Activated CD4-positive, alpha-beta memory T cell treated with anti-CD3 and anti-CD28 coated beads, Interleukin-2, amount 10 ng/mL, durations not matched to agents 7 days and 5 days (primary cell): ENCODE results near the gene VPS37D. TPM values are rescaled to one million over a fixed set of nuclear protein-coding genes. Genes with fewer than 3 reads are reported as not detected.
"Not testable (repeated sequence)": the region's sequence is repeated elsewhere in the genome, so short reads cannot be mapped to it uniquely, and the experiment has no call there.

Source experiments
- CTCF ChIA-PET: fragments of 350-600 bp; sonication (Branson Sonifier 250); formaldehyde crosslinking; loops from one replicate; lab custom pipeline; 2021; ENCODE audit warnings: antibody characterized with exemption, inconsistent platforms; lab: Charles Lee
- POLR2A ChIA-PET: fragments of 350-600 bp; sonication (Branson Sonifier 250); formaldehyde crosslinking; loops from one replicate; lab custom pipeline; 2021; ENCODE audit warnings: antibody characterized with exemption; lab: Charles Lee
- DNase-seq: peaks from one replicate; pipeline ENCODE4 v3.0.0-alpha.2; 2020
- H3K27ac Mint-ChIP-seq: one replicate; pipeline ENCODE4 v1.8.0; 2021; ENCODE audit warnings: mild to moderate bottlenecking, mixed read lengths
- H3K27me3 Mint-ChIP-seq: one replicate; pipeline ENCODE4 v1.8.0; 2021; ENCODE audit warnings: mixed read lengths
- H3K36me3 Mint-ChIP-seq: one replicate; pipeline ENCODE4 v1.8.0; 2021; ENCODE audit warnings: low read depth, mixed read lengths
- H3K4me1 Mint-ChIP-seq: one replicate; pipeline ENCODE4 v1.8.0; 2021; ENCODE audit warnings: mixed read lengths
- H3K4me3 Mint-ChIP-seq: one replicate; pipeline ENCODE4 v1.8.0; 2021; ENCODE audit warnings: mild to moderate bottlenecking, mixed read lengths
- H3K9me3 Mint-ChIP-seq: one replicate; pipeline ENCODE4 v1.8.0; 2021; ENCODE audit warnings: mixed read lengths
- total RNA-seq, 2 experiments: library from RNA; stranded (reverse); gene quantifications; one replicate each; pipeline ENCODE4 v1.2.3, GENCODE V29; 2021

Gene VPS37D
- total RNA-seq, 2 experiments from 2014 or later: 0.33 to 0.40 TPM

GRCh38 chr7:73674468-73675124, 7.0 kb downstream of the VPS37D start:
- DNase-seq: no peak
- ChIA-PET CTCF (interaction anchor here (1.1 kb wide), 1 partner anchor 68 kb away, joined by 3 read pairs; no protein-coding TSS in a partner anchor), POLR2A (no interaction called here)
- H3K27me3 Mint-ChIP-seq: peaks cover 10% of the 10 kb centered on the region
- H3K4me3 Mint-ChIP-seq: no peak overlapping the region
- H3K36me3 Mint-ChIP-seq: peaks cover 9% of the 10 kb centered on the region
- H3K4me1 Mint-ChIP-seq: no peaks in the 10 kb centered on the region
- H3K27ac Mint-ChIP-seq: no peak overlapping the region
- no peaks in the 10 kb centered on the region for H3K9me3 Mint-ChIP-seq

- H3K4me1 Mint-ChIP-seq, DNase-seq, H3K27me3 Mint-ChIP-seq, H3K27ac Mint-ChIP-seq, H3K9me3 Mint-ChIP-seq, H3K4me3 Mint-ChIP-seq, POLR2A ChIA-PET, CTCF ChIA-PET: not testable (repeated sequence)
- peaks cover 11% of the 10 kb centered on the region for H3K36me3 Mint-ChIP-seq
Measured at GRCh38 chr7:73676062-73676461, 8.4 kb downstream of the VPS37D start.

GRCh38 chr7:73678862-73679261, 11.2 kb downstream of the VPS37D start:
- ChIA-PET CTCF (interaction anchor here (0.5 kb wide), 1 partner anchor 51 kb away, joined by 3 read pairs; no protein-coding TSS in a partner anchor), POLR2A (no interaction called here)
- Mint-ChIP-seq H3K4me1 (peaks cover 26% of the 10 kb centered on the region), H3K9me3 (no peaks in the 10 kb centered on the region), H3K27ac (no peak overlapping the region), H3K36me3 (peaks cover 18% of the 10 kb centered on the region), H3K4me3 (no peak overlapping the region), H3K27me3 (no peaks in the 10 kb centered on the region)
- DNase-seq: no peak

GRCh38 chr7:73679709-73680108, 12.1 kb downstream of the VPS37D start:
- no peak for DNase-seq
- no peaks in the 10 kb centered on the region for H3K9me3 Mint-ChIP-seq
- H3K4me1 Mint-ChIP-seq: peaks cover 30% of the 10 kb centered on the region
- H3K27me3 Mint-ChIP-seq: no peaks in the 10 kb centered on the region
- POLR2A ChIA-PET: no interaction called here
- H3K36me3 Mint-ChIP-seq: peaks cover 19% of the 10 kb centered on the region
- CTCF ChIA-PET: no interaction called here
- no peak overlapping the region for H3K4me3 Mint-ChIP-seq
- H3K27ac Mint-ChIP-seq: no peak overlapping the region

GRCh38 chr7:73680501-73680900, 12.9 kb downstream of the VPS37D start:
- CTCF ChIA-PET: interaction anchor here (0.7 kb wide), 1 partner anchor 54 kb away, joined by 3 read pairs; no protein-coding TSS in a partner anchor
- no peak for DNase-seq
- H3K4me1 Mint-ChIP-seq: peaks cover 33% of the 10 kb centered on the region
- peaks cover 19% of the 10 kb centered on the region for H3K36me3 Mint-ChIP-seq
- H3K9me3 Mint-ChIP-seq: no peaks in the 10 kb centered on the region
- POLR2A ChIA-PET: no interaction called here
- no peak overlapping the region for H3K4me3 Mint-ChIP-seq
- no peak overlapping the region for H3K27ac Mint-ChIP-seq
- no peaks in the 10 kb centered on the region for H3K27me3 Mint-ChIP-seq

- DNase-seq: no peak
- CTCF ChIA-PET: interaction anchor here (0.7 kb wide), 1 partner anchor 53 kb away, joined by 3 read pairs; no protein-coding TSS in a partner anchor
- no peak overlapping the region for H3K27ac Mint-ChIP-seq
- H3K9me3 Mint-ChIP-seq: no peaks in the 10 kb centered on the region
- H3K27me3 Mint-ChIP-seq: no peaks in the 10 kb centered on the region
- POLR2A ChIA-PET: no interaction called here
- H3K36me3 Mint-ChIP-seq: peaks cover 19% of the 10 kb centered on the region
- peaks cover 34% of the 10 kb centered on the region for H3K4me1 Mint-ChIP-seq
- H3K4me3 Mint-ChIP-seq: peak overlapping the region; percentile 36
Measured at GRCh38 chr7:73681031-73681430, 13.4 kb downstream of the VPS37D start.

GRCh38 chr7:73682745-73683055, 15.1 kb downstream of the VPS37D start:
- peak overlapping the region; percentile 91 for H3K27ac Mint-ChIP-seq
- H3K36me3 Mint-ChIP-seq: peaks cover 26% of the 10 kb centered on the region
- DNase-seq: no peak
- CTCF ChIA-PET: no interaction called here
- no peaks in the 10 kb centered on the region for H3K27me3 Mint-ChIP-seq
- peaks cover 43% of the 10 kb centered on the region for H3K4me1 Mint-ChIP-seq
- peak overlapping the region; percentile 92 for H3K4me3 Mint-ChIP-seq
- POLR2A ChIA-PET: no interaction called here
- no peaks in the 10 kb centered on the region for H3K9me3 Mint-ChIP-seq

- no peaks in the 10 kb centered on the region for H3K9me3 Mint-ChIP-seq
- DNase-seq: peak; percentile 97
- no peaks in the 10 kb centered on the region for H3K27me3 Mint-ChIP-seq
- H3K4me1 Mint-ChIP-seq: peaks cover 46% of the 10 kb centered on the region
- peaks cover 24% of the 10 kb centered on the region for H3K36me3 Mint-ChIP-seq
- peak within 1 kb of the TSS; percentile 92 for H3K4me3 Mint-ChIP-seq
- peak within 1 kb of the TSS; percentile 91 for H3K27ac Mint-ChIP-seq
- ChIA-PET POLR2A (interaction anchor here (0.6 to 2.4 kb wide), 7 partner anchors 15 to 56 kb away, joined by 3 to 8 read pairs (median 3); partner anchors contain the start of genes ABHD11 and STX1A), CTCF (no interaction called here)
Measured at GRCh38 chr7:73683056-73683787, 15.6 kb downstream of the VPS37D start, which contains the start of the genes BUD23 and DNAJC30. Gene BUD23, plus strand, starts transcription at chr7:73683597. Its CDS starts 29 bp downstream, at chr7:73683626. Gene DNAJC30, minus strand, starts transcription at chr7:73683453. Its CDS starts 30 bp downstream, at chr7:73683423.

- H3K27me3 Mint-ChIP-seq: no peaks in the 10 kb centered on the region
- H3K9me3 Mint-ChIP-seq: no peaks in the 10 kb centered on the region
- H3K4me1 Mint-ChIP-seq: peaks cover 53% of the 10 kb centered on the region
- ChIA-PET POLR2A (interaction anchor here (0.6 to 2.4 kb wide), 8 partner anchors 9 to 55 kb away, joined by 3 to 8 read pairs (median 4); partner anchors contain the start of genes ABHD11 and STX1A), CTCF (interaction anchor here (0.9 to 1.7 kb wide), 2 partner anchors 16 to 50 kb away, joined by 3 to 4 read pairs; partner anchors contain the start of gene VPS37D)
- peaks cover 28% of the 10 kb centered on the region for H3K36me3 Mint-ChIP-seq
- peak overlapping the region; percentile 91 for H3K27ac Mint-ChIP-seq
- peak overlapping the region; percentile 92 for H3K4me3 Mint-ChIP-seq
- no peak for DNase-seq
Measured at GRCh38 chr7:73683788-73684693, 16.4 kb downstream of the VPS37D start.

- peak overlapping the region; percentile 41 for H3K4me3 Mint-ChIP-seq
- no peak for DNase-seq
- H3K27me3 Mint-ChIP-seq: no peaks in the 10 kb centered on the region
- H3K9me3 Mint-ChIP-seq: no peaks in the 10 kb centered on the region
- H3K4me1 Mint-ChIP-seq: peaks cover 59% of the 10 kb centered on the region
- H3K27ac Mint-ChIP-seq: no peak overlapping the region
- ChIA-PET CTCF (interaction anchor here (1.7 kb wide), 1 partner anchor 49 kb away, joined by 4 read pairs; no protein-coding TSS in a partner anchor), POLR2A (interaction anchor here (2.4 kb wide), 1 partner anchor 54 kb away, joined by 8 read pairs; the partner anchor contains the start of gene ABHD11)
- peaks cover 36% of the 10 kb centered on the region for H3K36me3 Mint-ChIP-seq
Measured at GRCh38 chr7:73685311-73685710, 17.7 kb downstream of the VPS37D start.

GRCh38 chr7:73688288-73688687, 20.7 kb downstream of the VPS37D start:
- no peaks in the 10 kb centered on the region for H3K9me3 Mint-ChIP-seq
- H3K36me3 Mint-ChIP-seq: peaks cover 52% of the 10 kb centered on the region
- no peaks in the 10 kb centered on the region for H3K27me3 Mint-ChIP-seq
- ChIA-PET POLR2A (no interaction called here), CTCF (no interaction called here)
- DNase-seq: no peak
- peaks cover 37% of the 10 kb centered on the region for H3K4me1 Mint-ChIP-seq
- H3K27ac Mint-ChIP-seq: no peak overlapping the region
- no peak overlapping the region for H3K4me3 Mint-ChIP-seq

GRCh38 chr7:73690646-73691045, 23.0 kb downstream of the VPS37D start:
- peaks cover 25% of the 10 kb centered on the region for H3K4me1 Mint-ChIP-seq
- H3K27ac Mint-ChIP-seq: no peak overlapping the region
- no peak overlapping the region for H3K4me3 Mint-ChIP-seq
- H3K36me3 Mint-ChIP-seq: peaks cover 56% of the 10 kb centered on the region
- no peak for DNase-seq
- CTCF ChIA-PET: no interaction called here
- H3K27me3 Mint-ChIP-seq: no peaks in the 10 kb centered on the region
- no peaks in the 10 kb centered on the region for H3K9me3 Mint-ChIP-seq
- POLR2A ChIA-PET: interaction anchor here (0.7 to 1.5 kb wide), 2 partner anchors 15 to 48 kb away, joined by 3 read pairs; partner anchors contain the start of gene ABHD11
